Naive thymus-derived CD8-positive, alpha-beta T cell (primary cell): ENCODE results near the gene FXR2. TPM values are rescaled to one million over a fixed set of nuclear protein-coding genes. Genes with fewer than 3 reads are reported as not detected.
"Not testable (repeated sequence)": the region's sequence is repeated elsewhere in the genome, so short reads cannot be mapped to it uniquely, and the experiment has no call there.

Experiments
- ATAC-seq, 2 donors: fragments of 150-1000 bp; cut with Tn5 transposase in 1 of 2; sonication (Bioruptor Pico), chemical (Tn5 transposase) in 1 of 2; 1 replicate in 1 of 2; 2 replicates in 1 of 2; pipeline ENCODE4 v1.10.0; 2021; ENCODE audit warnings: mild to moderate bottlenecking in 2 of 2, moderate library complexity in 2 of 2
- POLR2A ChIA-PET: fragments of 350-600 bp; sonication (Branson Sonifier 250); formaldehyde crosslinking; loops from one replicate; lab custom pipeline; 2021; ENCODE audit warnings: antibody characterized with exemption; lab: Charles Lee
- DNase-seq, 10 donors: peaks; one replicate each; pipeline versions ENCODE4 v3.0.0 to v3.0.0-alpha.2; 2020 to 2022
- H3K27ac Mint-ChIP-seq, 10 donors: one replicate each; pipeline ENCODE4 v1.8.0; 2020 to 2022; ENCODE audit warnings: mild to moderate bottlenecking in 10 of 10, mixed read lengths in 10 of 10, moderate library complexity in 4 of 10, inconsistent platforms in 1 of 10
- H3K27me3 Mint-ChIP-seq, 5 donors: one replicate each; pipeline ENCODE4 v1.8.0; 2021 to 2022; ENCODE audit warnings: mixed read lengths in 5 of 5
- H3K36me3 Mint-ChIP-seq, 3 donors: one replicate each; pipeline ENCODE4 v1.8.0; 2020 to 2022; ENCODE audit warnings: mixed read lengths in 3 of 3, mild to moderate bottlenecking in 2 of 3, inconsistent platforms in 1 of 3
- H3K4me1 Mint-ChIP-seq, 4 donors: one replicate each; pipeline ENCODE4 v1.8.0; 2021 to 2022; ENCODE audit warnings: mixed read lengths in 4 of 4
- H3K4me3 Mint-ChIP-seq, 10 donors: one replicate each; pipeline ENCODE4 v1.8.0; 2020 to 2022; ENCODE audit warnings: mild to moderate bottlenecking in 10 of 10, mixed read lengths in 10 of 10, moderate library complexity in 6 of 10, inconsistent platforms in 1 of 10
- H3K9me3 Mint-ChIP-seq, 9 donors: one replicate each; pipeline ENCODE4 v1.8.0; 2020 to 2022; ENCODE audit warnings: mixed read lengths in 9 of 9, mild to moderate bottlenecking in 3 of 9, inconsistent platforms in 1 of 9, moderate library complexity in 1 of 9
- polyA plus RNA-seq, 3 donors: library from polyadenylated mRNA; unstranded; fragments of 300-500 nt; fragmentation: Illumina TruSeq; gene quantifications; one replicate each; pipeline ENCODE4 v1.2.3, GENCODE V29; 2021
- total RNA-seq, 8 experiments: library from RNA in 2 of 8; stranded (reverse) in 2 of 8; gene quantifications; one replicate each; pipeline ENCODE4 v1.2.3 and lab custom pipeline; 2021 to 2026

Gene FXR2
- total and polyA plus RNA-seq, 5 experiments from 2014 or later, result 11.8 to 39.0 (median 17.8) TPM

DNA sequence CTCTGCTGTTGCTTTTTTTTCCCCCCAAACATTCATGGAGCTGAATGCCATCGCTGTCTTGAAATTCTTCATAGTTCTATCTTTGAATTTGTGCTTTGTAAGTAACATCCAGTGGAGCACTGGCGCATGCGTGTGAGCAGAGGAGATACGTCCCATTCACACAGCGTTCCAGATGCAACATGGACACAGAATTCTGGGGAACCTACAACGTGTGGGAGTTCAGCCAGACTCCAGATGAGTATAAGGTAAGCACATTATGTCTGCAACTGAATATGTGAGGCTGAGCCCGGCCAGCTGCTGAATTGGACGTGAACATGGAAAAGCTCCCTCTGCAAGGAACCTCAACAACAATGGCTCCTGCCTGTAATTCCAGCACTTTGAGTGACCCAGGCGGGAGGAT, 31.8 kb upstream of the FXR2 start:
- Mint-ChIP-seq H3K4me3 (no peak overlapping the region), H3K9me3 (no peaks in the 10 kb centered on the region), H3K36me3 (no peaks in the 10 kb centered on the region), H3K27me3 (peaks cover 5 to 27% (median 8%) of the 10 kb centered on the region in 5 donors), H3K27ac (no peak overlapping the region), H3K4me1 (peaks cover 15 to 28% (median 20%) of the 10 kb centered on the region in 4 donors)
- ATAC-seq (no peak), DNase-seq (no peak)
- POLR2A ChIA-PET, result no interaction called here

DNA sequence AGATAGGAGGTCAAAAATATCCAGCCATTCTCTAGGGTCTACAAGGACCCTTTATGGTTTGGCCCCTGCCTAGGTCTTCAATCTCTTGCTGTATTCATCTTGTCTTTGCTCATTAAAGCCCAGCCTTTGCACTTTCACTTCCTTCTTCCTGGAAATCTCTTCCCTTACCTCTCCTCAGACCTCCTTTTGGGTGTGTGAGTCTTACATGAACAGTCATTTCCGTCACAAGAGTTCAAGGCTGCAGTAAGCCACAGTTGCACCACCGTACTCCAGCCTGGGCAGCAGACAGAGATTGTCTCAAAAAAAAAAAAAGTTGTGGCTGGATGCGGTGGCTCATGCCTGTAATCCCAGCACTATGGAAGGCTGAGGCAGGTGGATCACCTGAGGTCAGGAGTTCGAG, 30.1 kb upstream of the FXR2 start:
- H3K4me3 Mint-ChIP-seq, result no peak overlapping the region
- no peaks in the 10 kb centered on the region for H3K9me3 Mint-ChIP-seq
- peaks cover 1 to 16% (median 5%) of the 10 kb centered on the region in 4 donors for H3K4me1 Mint-ChIP-seq
- DNase-seq (no peak), ATAC-seq (no peak)
- peaks cover 2 to 13% (median 3%) of the 10 kb centered on the region in 5 donors for H3K27me3 Mint-ChIP-seq
- POLR2A ChIA-PET, result no interaction called here
- H3K36me3 Mint-ChIP-seq, result no peaks in the 10 kb centered on the region
- H3K27ac Mint-ChIP-seq, result no peak overlapping the region

DNA sequence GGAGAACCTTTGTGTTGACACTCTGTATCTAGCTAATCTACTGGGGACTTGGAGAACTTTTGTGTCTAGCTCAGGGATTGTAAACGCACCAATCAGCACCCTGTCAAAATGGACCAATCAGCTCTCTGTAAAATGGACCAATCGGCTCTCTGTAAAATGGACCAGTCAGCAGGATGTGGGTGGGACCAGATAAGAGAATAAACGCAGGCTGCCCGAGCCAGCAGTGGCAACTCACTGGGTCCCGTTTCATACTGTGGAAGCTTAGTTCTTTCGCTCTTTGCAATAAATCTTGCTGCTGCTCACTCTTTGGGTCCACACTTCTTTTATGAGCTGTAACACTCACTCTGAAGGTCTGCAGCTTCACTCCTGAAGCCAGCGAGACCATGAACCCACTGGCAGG, 26.9 kb upstream of the FXR2 start:
- H3K36me3 Mint-ChIP-seq, H3K9me3 Mint-ChIP-seq, POLR2A ChIA-PET, H3K27me3 Mint-ChIP-seq, ATAC-seq: not testable (repeated sequence)
- Mint-ChIP-seq H3K27ac (peak overlapping the region in 4 of 10 donors; percentile 22 to 55 (median 44)), H3K4me3 (peak overlapping the region in 7 of 10 donors; percentile 17 to 77 (median 48)), H3K4me1 (peaks cover 0 to 12% (median 4%) of the 10 kb centered on the region in 4 donors)
- peak in 3 of 10 donors; percentile 16 to 20 (median 17) for DNase-seq

DNA sequence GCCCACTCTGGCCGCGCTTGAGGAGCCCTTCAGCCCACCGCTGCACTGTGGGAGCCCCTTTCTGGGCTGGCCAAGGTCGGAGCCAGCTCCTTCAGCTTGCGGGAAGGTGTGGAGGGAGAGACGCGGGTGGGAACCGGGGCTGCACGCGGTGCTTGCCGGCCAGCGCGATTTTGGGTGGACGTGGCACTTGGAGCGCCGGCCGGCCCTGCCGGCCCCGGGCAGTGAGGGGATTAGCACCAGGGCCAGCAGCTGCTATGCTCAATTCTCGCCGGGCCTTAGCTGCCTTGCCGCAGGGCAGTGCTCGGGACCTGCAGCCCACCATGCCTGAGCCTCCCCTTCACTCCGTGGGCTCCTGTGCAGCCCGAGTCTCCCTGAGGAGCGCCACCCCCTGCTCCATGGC, 26.1 kb upstream of the FXR2 start:
- POLR2A ChIA-PET, result no interaction called here
- Mint-ChIP-seq H3K27me3 (peaks cover 0 to 3% (median 0%) of the 10 kb centered on the region in 5 donors), H3K9me3 (no peaks in the 10 kb centered on the region), H3K27ac (no peak overlapping the region), H3K36me3 (no peaks in the 10 kb centered on the region), H3K4me3 (no peak overlapping the region), H3K4me1 (peaks cover 0 to 10% (median 4%) of the 10 kb centered on the region in 4 donors)
- no peak for ATAC-seq
- DNase-seq, result no peak

DNA sequence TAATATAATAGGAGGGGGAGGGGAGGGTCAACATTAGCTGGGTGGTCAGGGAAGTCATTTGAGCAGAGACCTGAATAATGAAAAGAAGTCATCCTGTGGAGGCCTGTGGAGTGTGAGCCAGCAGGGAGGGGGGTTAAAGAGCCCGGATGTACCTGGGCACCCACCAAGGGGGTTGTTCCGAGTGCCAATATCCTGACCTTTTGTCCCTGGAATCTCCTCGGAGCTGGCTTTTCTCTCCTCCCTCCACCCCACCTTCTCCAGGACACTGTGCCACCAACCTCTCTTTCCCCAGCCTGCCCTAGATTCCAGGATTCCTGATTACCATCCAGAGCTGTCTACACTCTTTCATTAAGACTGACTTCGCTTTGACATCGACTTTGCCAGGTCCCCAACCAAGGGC, 21.5 kb upstream of the FXR2 start:
- no peak for ATAC-seq
- no peak for DNase-seq
- Mint-ChIP-seq H3K4me3 (no peak overlapping the region), H3K27me3 (no peaks in the 10 kb centered on the region), H3K27ac (no peak overlapping the region), H3K4me1 (peaks cover 0 to 2% (median 0%) of the 10 kb centered on the region in 4 donors), H3K9me3 (no peaks in the 10 kb centered on the region), H3K36me3 (no peaks in the 10 kb centered on the region)
- POLR2A ChIA-PET, result interaction anchor here (0.6 to 1.3 kb wide), 2 partner anchors 11 to 15 kb away, joined by 3 to 6 read pairs; partner anchors contain the start of gene ATP1B2

DNA sequence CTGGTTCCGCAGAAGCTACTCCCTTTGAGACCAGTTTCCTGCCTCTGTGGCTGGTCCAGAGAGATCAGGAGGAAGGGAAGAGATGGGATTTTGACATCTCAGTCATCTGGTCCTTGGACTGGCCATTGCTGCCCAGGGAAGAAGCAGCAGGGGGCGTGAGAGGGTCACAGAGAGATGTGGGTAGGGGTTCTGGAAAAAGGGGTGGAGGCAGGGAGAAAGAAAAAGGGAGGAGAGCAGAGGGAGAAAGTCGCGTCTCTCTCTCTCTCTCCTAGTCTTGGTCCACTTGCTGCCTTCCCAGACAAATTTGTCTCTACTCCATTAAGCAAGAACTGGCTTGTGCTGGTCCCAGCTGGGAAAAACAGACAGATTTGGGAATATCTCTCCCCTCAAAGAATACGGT, 19.7 kb upstream of the FXR2 start:
- POLR2A ChIA-PET, result no interaction called here
- no peaks in the 10 kb centered on the region for H3K9me3 Mint-ChIP-seq
- peaks cover 0 to 3% (median 1%) of the 10 kb centered on the region in 4 donors for H3K4me1 Mint-ChIP-seq
- ATAC-seq (no peak), DNase-seq (no peak)
- H3K27ac Mint-ChIP-seq, result peak overlapping the region in 2 of 10 donors; percentile 33 to 57
- no peak overlapping the region for H3K4me3 Mint-ChIP-seq
- no peaks in the 10 kb centered on the region for H3K36me3 Mint-ChIP-seq
- no peaks in the 10 kb centered on the region for H3K27me3 Mint-ChIP-seq

DNA sequence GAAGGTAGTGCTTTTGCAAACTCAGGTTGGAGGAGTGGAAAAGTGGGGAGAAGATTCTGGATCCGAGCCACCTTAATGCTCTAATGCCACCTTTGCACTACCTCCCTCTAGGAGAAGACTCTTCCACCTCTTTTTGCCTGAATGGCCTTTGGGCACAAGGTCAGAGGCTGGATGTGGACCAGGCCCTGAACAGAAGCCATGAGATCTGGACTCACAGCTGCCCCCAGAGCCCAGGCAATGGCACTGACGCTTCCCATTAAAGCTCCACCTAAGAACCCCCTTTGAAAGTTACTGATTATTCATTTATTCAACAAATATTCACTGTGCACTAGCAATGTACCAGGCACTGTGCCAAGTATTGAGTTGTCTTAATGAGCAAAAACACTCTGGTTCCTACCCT, 18.4 kb upstream of the FXR2 start:
- no peak for ATAC-seq
- POLR2A ChIA-PET, result interaction anchor here (1.1 to 4.6 kb wide), 2 partner anchors 18 to 53 kb away, joined by 4 to 49 read pairs; partner anchors contain the start of genes ATP1B2, TP53 and WRAP53
- H3K27me3 Mint-ChIP-seq, result no peaks in the 10 kb centered on the region
- peaks cover 0 to 4% (median 1%) of the 10 kb centered on the region in 4 donors for H3K4me1 Mint-ChIP-seq
- no peak overlapping the region for H3K27ac Mint-ChIP-seq
- H3K9me3 Mint-ChIP-seq, result no peaks in the 10 kb centered on the region
- no peak for DNase-seq
- no peak overlapping the region for H3K4me3 Mint-ChIP-seq
- no peaks in the 10 kb centered on the region for H3K36me3 Mint-ChIP-seq

DNA sequence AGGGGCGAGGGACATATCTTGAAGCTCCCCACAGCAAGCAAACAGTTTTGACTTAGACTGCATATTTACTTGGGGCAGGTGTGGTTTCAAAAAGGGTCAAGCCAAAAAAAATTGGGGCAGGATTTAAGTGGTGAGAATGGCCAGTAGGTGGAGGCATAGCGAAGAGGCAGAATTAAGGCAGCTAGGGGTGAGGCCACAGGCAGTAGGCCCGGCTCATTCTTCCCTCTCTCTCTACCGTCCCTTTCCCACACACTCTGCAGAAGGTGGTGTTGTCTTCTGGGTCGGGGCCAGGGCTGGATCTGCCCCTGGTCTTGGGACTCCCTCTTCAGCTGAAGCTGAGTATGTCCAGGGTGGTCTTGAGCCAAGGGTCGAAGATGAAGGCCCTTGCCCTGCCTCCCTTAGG, 17.8 kb upstream of the FXR2 start:
- Mint-ChIP-seq H3K4me3 (no peak overlapping the region), H3K9me3 (no peaks in the 10 kb centered on the region), H3K4me1 (peaks cover 2 to 6% (median 3%) of the 10 kb centered on the region in 4 donors), H3K27me3 (no peaks in the 10 kb centered on the region), H3K27ac (peak overlapping the region in 2 of 10 donors; percentile 27 to 50), H3K36me3 (no peaks in the 10 kb centered on the region)
- DNase-seq (peak in 4 of 10 donors; percentile 17 to 38 (median 35)), ATAC-seq (no peak)
- POLR2A ChIA-PET, result interaction anchor here (1.1 to 4.6 kb wide), 3 partner anchors 11 to 54 kb away, joined by 3 to 49 read pairs (median 4); partner anchors contain the start of genes ATP1B2, TP53 and WRAP53

DNA sequence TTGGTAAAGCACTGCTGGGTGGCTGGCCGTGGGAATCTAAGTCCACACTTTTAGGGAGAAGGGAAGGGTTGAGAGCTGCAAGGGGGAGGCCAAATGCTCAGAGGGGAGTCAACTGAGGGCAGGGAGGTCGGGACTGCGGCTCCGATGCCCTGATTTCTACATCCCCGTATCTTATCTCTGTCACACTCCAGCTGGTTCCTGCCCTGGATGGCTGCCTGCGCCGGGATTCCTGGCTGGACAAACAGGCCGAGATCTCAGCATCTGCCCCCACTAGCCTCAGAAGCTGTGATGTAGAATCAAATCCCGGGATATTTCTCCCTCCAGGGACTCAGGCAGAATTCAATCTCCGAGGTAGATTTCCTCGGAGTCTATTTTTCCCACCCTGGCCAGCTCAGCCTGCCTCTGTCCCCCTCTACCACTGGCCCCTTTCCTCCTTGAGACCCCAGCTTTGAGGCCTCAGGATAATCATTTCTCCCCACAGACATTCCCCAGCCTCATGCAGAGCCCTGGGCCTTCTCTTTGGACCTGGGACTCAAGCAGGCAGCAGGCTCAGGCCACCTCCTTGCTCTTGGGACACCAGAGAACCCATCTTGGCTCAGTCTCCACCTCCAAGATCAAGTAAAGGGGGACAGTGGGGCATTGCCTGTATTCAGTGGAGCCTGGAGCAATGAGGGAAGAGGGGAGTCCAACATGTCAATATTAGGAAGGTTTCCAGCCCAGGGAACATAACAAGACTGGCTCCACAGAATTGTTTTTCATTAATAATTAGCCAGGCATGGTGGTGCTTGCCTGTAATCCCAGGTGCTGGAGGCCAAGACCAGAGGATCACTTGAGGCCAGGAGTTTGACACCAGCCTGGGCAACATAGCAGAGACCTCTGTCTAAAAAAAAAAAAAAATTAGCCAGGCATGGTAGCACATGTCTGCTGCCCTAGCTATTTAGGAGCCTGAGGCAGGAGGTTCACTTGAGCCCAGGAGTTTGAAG, 17.0 kb upstream of the FXR2 start:
- peak overlapping the region in 1 of 10 donors; percentile 33 for H3K27ac Mint-ChIP-seq
- no peak for ATAC-seq
- POLR2A ChIA-PET, result interaction anchor here (1.1 to 4.6 kb wide), 3 partner anchors 10 to 55 kb away, joined by 3 to 49 read pairs (median 4); partner anchors contain the start of genes ATP1B2, TP53 and WRAP53

DNA sequence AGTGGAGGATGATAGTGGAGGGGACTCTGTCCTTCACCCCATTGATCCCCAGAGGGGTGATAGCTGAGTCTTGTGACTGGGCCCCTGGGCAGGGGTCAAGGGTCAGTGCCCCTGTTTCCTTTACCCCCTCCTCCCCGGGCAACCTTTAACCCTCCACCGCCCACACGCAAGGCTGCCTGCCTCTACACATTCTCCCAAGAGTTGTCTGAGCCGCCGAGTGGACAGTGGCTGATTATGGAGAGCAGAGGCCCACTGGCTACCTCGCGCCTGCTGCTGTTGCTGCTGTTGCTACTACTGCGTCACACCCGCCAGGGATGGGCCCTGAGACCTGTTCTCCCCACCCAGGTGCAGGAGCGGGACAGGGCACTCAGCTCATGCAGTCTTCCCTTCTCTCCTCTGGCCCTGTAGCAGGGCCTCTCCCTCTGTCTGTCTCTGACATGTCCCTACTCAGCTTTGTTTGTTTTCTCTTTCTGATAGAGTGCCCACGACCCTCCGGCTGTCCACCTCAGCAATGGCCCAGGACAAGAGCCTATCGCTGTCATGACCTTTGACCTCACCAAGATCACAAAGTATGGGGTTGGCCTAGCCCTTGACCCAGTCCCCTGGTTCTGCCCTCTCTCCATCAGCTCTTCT, 15.4 kb upstream of the FXR2 start, which contains the start of gene SHBG:
TSS of gene SHBG (plus strand) at position 197 of the 633 bp plus-strand sequence. CDS start at position 235, 38 bp downstream.
- peaks cover 0 to 7% (median 2%) of the 10 kb centered on the region in 3 donors for H3K36me3 Mint-ChIP-seq
- POLR2A ChIA-PET, result interaction anchor here (0.5 to 4.6 kb wide), 3 partner anchors 15 to 77 kb away, joined by 3 to 49 read pairs (median 5); partner anchors contain the start of genes FXR2, TP53 and WRAP53
- no peaks in the 10 kb centered on the region for H3K27me3 Mint-ChIP-seq
- no peak for ATAC-seq
- H3K4me3 Mint-ChIP-seq, result peak within 1 kb of the TSS in 6 of 10 donors; percentile 19 to 71 (median 40)
- DNase-seq, result no peak
- H3K27ac Mint-ChIP-seq, result peak within 1 kb of the TSS in 5 of 10 donors; percentile 25 to 64 (median 43)
- H3K9me3 Mint-ChIP-seq, result no peaks in the 10 kb centered on the region
- H3K4me1 Mint-ChIP-seq, result peaks cover 7 to 18% (median 16%) of the 10 kb centered on the region in 4 donors

More for the DNA sequence above, 17.0 kb upstream of the FXR2 start:
- peak overlapping the region in 2 of 10 donors; percentile 26 to 51 for H3K4me3 Mint-ChIP-seq
- peaks cover 5 to 11% (median 9%) of the 10 kb centered on the region in 4 donors for H3K4me1 Mint-ChIP-seq
- H3K27me3 Mint-ChIP-seq, result no peaks in the 10 kb centered on the region
- DNase-seq, result no peak
- no peaks in the 10 kb centered on the region for H3K9me3 Mint-ChIP-seq
- H3K36me3 Mint-ChIP-seq, result peaks cover 0 to under 1% (median 0%) of the 10 kb centered on the region in 3 donors

DNA sequence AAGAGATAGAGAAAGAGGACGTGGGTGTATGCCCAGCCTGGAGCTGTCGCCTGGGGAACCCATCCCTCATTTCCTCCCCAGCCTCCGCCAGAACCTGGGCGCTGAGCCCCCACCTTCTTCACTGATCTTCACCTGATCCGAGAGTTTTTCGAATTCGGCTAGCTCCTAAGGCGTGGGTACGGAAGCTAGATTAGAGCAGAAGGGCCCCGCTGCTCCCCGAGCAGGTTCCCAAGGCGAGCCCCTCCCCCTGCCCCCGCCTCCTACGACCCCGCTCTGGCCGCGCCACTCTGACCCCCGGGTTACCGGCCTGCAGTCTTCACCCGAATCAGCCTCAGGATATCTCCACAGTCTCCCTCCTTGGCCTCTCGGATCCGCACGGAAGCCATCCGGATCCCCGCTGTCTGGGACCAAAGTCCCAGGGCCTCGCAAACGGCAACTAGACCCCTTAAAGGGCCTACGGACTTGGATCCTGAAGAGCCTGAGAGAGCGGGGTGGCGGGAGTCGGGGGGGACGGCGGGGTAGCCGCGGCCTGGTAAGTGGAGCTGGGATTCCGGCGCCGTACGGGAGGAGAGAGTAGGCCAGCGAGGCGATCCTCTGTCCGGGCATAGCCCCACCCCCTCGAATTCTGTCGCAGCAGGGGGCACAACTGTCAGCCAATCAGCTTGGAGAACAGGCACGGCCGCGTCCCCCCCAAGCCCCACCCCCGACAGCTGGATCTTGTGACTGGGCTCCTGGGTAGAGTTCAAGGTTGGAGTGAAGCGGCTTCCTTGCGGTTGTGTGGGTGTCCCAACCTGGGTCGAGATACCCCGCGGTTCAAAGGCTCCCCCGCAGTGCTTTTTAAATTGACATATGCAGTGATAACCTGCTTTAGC, 12.8 kb upstream of the FXR2 start, which contains the start of gene SAT2:
TSS of gene SAT2 (minus strand) at position 572 of the 872 bp plus-strand sequence. CDS start at position 386, 186 bp downstream.
- no peaks in the 10 kb centered on the region for H3K27me3 Mint-ChIP-seq
- H3K4me1 Mint-ChIP-seq, result peaks cover 7 to 18% (median 16%) of the 10 kb centered on the region in 4 donors
- peaks cover 0 to 7% (median 2%) of the 10 kb centered on the region in 3 donors for H3K36me3 Mint-ChIP-seq
- ATAC-seq, result peak; percentile 93 to 95
- peak within 1 kb of the TSS; percentile 90 to 97 (median 94) for H3K4me3 Mint-ChIP-seq
- H3K9me3 Mint-ChIP-seq, result no peaks in the 10 kb centered on the region
- POLR2A ChIA-PET, result interaction anchor here (0.5 to 3.4 kb wide), 13 partner anchors 12 to 529 kb away, joined by 3 to 83 read pairs (median 5); partner anchors contain the start of genes ATP1B2, FXR2, MPDU1 and TP53
- H3K27ac Mint-ChIP-seq, result peak within 1 kb of the TSS; percentile 79 to 98 (median 94)
- DNase-seq, result peak; percentile 75 to 95 (median 80)
